Lower lobe of right lung (tissue), 2 donors: ENCODE data around the gene PTH2. TPM values are rescaled to one million over a fixed set of nuclear protein-coding genes. Genes with fewer than 3 reads are reported as not detected.

Experiments used
- ATAC-seq, 2 donors: fragments of 200-7000 bp; cut with Tn5 transposase; one replicate each; pipeline ENCODE4 v1.9.1; 2020 to 2022; ENCODE audit warnings: mild to moderate bottlenecking in 2 of 2, moderate library complexity in 2 of 2
- DNase-seq: peaks from one replicate; pipeline ENCODE4 v3.0.0-alpha.2; 2020
- H3K27ac ChIP-seq: fragments of 200-600 bp; one replicate; pipeline ENCODE4 v1.8.0; 2022
- H3K27me3 ChIP-seq: fragments of 200-600 bp; one replicate; pipeline ENCODE4 v1.8.0; 2022; ENCODE audit warnings: low read depth
- H3K36me3 ChIP-seq: fragments of 200-600 bp; one replicate; pipeline ENCODE4 v1.8.0; 2022; ENCODE audit warnings: mild to moderate bottlenecking
- H3K4me1 ChIP-seq: fragments of 200-600 bp; one replicate; pipeline ENCODE4 v1.8.0; 2022
- H3K4me3 ChIP-seq: fragments of 200-600 bp; one replicate; pipeline ENCODE4 v1.8.0; 2022; ENCODE audit warnings: mild to moderate bottlenecking
- H3K9me3 ChIP-seq: fragments of 200-600 bp; one replicate; pipeline ENCODE4 v1.8.0; 2022
- intact Hi-C: fragments of 100-400 bp; cut with DNase I; formaldehyde crosslinking; loops from one replicate; pipeline ENCODE4 v1.11.0; 2022
- total RNA-seq: library from RNA; stranded (reverse); fragmentation: NEBNext Ultra II Directional; extraction: Animal tissue kit (Norgen Biotek cat#: 25700); gene quantifications from one replicate; pipeline ENCODE4 v1.2.1, GENCODE V29; 2021
- TF ChIP-seq, protein P1 (sequence below): fragments of 200-600 bp; IDR thresholded peaks from one replicate; pipeline ENCODE4 v1.8.0; 2022; ENCODE audit warnings: antibody characterized with exemption, mild to moderate bottlenecking
- donor health status: DM: no; HTN: yes; CAD: no; lungs with severe emphysema.

Gene PTH2
- total RNA-seq, 1 donor from 2014 or later, result not detected

DNA sequence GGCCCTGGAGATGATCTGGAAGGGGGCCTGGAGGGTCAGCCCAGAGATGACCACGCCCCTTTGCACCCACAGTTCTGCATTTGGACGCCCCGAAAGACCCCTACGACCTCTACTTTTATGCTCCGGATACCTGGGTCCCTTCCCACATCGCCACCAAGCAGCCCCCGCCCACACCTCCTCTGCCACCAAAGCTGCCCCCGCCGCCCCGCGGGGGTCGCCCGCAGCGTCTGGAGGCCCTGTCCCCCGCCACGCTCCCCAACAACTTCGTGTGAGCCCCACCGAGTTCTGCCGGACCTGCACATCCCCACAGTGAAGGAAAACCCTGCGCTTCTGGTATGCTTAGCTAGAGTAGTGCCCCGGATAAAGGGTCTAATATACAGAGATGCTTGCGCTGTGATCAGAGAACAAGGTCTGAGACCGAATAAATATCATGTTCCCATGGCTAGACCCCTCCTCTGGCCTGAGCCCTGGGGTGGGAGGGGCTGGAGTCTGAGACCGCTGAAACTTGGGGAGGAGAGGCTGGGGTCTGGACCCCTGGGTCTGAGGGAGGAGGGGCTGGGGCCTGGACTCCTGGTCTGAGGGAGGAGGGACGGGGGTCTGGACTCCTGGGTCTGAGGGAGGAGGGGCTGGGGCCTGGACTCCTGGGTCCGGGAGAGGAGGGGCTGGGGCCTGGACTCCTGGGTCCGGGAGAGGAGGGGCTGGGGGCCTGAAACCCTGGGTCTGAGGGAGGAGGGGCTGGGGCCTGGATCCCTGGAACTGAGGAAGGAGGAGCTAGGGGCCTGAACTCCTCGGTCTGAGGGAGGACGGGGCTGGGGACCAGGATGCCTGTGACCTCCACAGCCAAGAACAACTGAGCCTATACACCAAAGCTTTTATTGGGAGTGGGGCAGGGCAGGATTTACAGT is 5.6 kb upstream of the PTH2 start:
- intact Hi-C loops, result no loop called here
- H3K4me3 ChIP-seq, result no peak overlapping the region
- ATAC-seq (no peak), DNase-seq (no peak)
- peaks cover 97% of the 10 kb centered on the region for H3K27me3 ChIP-seq
- no peaks in the 10 kb centered on the region for H3K9me3 ChIP-seq
- TF ChIP-seq, protein P1, sequence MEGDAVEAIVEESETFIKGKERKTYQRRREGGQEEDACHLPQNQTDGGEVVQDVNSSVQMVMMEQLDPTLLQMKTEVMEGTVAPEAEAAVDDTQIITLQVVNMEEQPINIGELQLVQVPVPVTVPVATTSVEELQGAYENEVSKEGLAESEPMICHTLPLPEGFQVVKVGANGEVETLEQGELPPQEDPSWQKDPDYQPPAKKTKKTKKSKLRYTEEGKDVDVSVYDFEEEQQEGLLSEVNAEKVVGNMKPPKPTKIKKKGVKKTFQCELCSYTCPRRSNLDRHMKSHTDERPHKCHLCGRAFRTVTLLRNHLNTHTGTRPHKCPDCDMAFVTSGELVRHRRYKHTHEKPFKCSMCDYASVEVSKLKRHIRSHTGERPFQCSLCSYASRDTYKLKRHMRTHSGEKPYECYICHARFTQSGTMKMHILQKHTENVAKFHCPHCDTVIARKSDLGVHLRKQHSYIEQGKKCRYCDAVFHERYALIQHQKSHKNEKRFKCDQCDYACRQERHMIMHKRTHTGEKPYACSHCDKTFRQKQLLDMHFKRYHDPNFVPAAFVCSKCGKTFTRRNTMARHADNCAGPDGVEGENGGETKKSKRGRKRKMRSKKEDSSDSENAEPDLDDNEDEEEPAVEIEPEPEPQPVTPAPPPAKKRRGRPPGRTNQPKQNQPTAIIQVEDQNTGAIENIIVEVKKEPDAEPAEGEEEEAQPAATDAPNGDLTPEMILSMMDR, result no peak
- no peaks in the 10 kb centered on the region for H3K36me3 ChIP-seq
- H3K27ac ChIP-seq, result no peak overlapping the region
- H3K4me1 ChIP-seq, result peaks cover 11% of the 10 kb centered on the region

DNA sequence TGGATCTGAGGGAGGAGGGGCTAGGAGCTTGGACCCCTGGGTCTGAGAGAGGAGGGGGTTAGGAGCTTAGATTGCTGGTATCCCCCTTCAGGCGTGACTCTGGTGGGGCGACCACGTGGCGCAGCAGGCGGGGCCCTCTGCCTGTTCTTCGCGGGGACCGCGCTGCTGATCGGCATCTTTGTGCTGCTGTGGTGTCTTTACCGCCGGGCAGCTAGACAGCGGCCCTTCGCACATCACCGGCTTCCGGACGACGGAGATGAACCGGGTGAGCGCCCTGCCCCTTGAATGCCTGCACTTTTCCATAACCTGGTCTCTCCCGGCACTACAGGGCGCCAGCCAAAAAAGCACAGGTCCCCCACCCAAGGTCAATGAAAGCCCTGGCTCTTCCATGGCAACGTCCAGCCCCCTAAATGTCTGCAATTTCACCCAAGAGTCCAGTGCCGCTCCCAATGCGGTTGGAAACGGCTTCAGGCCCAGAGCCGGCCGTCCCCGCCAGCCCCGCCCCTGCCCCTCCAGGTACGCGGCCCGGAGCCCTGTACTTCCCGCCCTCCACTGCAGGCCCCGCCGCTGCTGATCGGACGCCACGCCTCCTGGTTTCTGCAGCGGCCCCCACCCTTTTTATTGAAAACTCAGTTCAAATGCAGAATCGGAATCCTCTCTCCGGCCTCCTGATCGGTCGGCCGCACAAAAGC is 4.8 kb upstream of the PTH2 start:
- Histone ChIP-seq H3K27me3 (peaks cover 97% of the 10 kb centered on the region), H3K4me3 (no peak overlapping the region), H3K9me3 (no peaks in the 10 kb centered on the region), H3K36me3 (no peaks in the 10 kb centered on the region), H3K27ac (no peak overlapping the region), H3K4me1 (peaks cover 16% of the 10 kb centered on the region)
- ATAC-seq, result peak; percentile 51 to 69
- intact Hi-C loops, result no loop called here
- TF ChIP-seq, protein P1, result no peak
- no peak for DNase-seq

DNA sequence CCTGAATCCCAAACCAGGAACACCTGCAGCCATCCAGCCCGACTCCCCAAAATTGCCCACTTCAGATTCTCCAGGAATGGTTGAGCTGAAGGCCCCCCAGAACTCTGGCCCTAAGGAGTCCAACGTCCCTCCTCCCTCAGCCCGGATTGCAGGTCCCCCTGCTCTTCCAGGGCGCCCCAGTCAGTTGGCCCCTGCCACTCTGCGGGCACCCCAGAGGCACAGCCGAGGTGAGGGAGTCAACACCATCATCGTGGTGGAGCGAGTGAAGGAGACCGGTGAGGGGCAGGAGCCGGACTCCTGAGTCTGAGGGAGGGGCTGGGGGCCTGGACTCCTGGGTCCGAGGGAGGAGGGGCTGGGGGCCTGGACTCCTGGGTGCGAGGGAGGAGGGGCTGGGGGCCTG is 4.1 kb upstream of the PTH2 start:
- intact Hi-C loops, result no loop called here
- no peak for DNase-seq
- Histone ChIP-seq H3K27ac (no peak overlapping the region), H3K36me3 (no peaks in the 10 kb centered on the region), H3K4me3 (no peak overlapping the region), H3K4me1 (peaks cover 23% of the 10 kb centered on the region), H3K9me3 (no peaks in the 10 kb centered on the region), H3K27me3 (peaks cover 97% of the 10 kb centered on the region)
- TF ChIP-seq, protein P1, result no peak
- no peak for ATAC-seq

DNA sequence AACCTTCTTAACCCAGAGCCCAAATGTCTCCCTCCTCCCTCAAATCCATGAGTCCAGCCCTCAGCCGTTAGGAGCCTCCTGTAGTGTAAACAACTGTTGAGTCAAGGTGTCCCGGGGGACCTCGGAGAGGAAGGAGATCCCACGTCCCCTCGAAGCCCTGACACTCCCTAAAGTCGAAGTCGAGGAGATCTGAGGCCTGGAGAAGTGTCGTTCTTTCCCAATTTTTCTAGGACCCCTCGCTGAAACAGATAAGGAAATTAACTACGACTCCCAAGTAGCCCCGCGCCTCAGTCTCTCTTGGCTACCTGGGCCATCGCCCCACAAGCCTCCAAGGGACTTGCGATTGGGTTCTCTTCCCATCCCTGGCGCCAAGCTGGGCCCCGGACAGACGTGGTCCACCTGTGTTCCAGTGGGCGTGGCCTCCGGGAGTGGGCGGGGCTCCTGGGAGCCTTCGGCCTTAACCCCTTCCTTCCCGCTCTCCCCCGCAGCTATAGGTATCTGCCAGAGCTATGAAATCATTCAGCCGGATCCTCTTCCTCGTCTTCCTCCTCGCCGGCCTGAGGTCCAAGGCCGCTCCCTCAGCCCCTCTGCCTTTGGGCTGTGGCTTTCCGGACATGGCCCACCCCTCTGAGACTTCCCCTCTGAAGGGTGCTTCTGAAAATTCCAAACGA is 2.8 kb upstream of the PTH2 start:
- ATAC-seq (no peak), DNase-seq (no peak)
- peaks cover 34% of the 10 kb centered on the region for H3K4me1 ChIP-seq
- H3K4me3 ChIP-seq, result no peak overlapping the region
- intact Hi-C loops, result no loop called here
- H3K27me3 ChIP-seq, result peaks cover 97% of the 10 kb centered on the region
- TF ChIP-seq, protein P1, result no peak
- no peaks in the 10 kb centered on the region for H3K9me3 ChIP-seq
- no peak overlapping the region for H3K27ac ChIP-seq
- no peaks in the 10 kb centered on the region for H3K36me3 ChIP-seq

DNA sequence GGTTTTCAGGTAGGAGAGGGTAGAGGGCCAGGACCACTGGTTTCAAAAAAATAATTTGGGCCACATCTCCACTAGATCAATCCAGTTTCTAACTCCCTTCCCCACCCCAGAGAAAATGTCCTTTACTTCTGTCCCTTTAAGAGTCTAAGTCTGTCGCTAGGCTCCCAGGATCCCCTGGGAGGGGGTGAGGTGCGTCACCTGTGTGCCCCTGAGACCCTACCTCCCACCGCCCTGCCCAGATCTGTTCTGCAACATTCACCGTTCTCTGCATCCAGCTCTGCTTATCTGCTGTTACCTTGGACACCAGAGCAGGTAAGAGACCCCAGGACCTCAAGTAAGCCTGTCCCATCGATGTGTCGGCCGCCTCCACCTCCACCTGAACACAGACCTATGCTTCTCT is 1.9 kb upstream of the PTH2 start, which contains the start of gene GFY:
GFY (plus strand) TSS at position 211 of the 400 bp plus-strand sequence. CDS start 1,043 bp downstream, outside the sequence.
- intact Hi-C loops, result no loop called here
- no peak within 1 kb of the TSS for H3K4me3 ChIP-seq
- peaks cover 97% of the 10 kb centered on the region for H3K27me3 ChIP-seq
- DNase-seq (no peak), ATAC-seq (no peak)
- no peak within 1 kb of the TSS for H3K27ac ChIP-seq
- TF ChIP-seq, protein P1, result no peak
- H3K36me3 ChIP-seq, result no peaks in the 10 kb centered on the region
- H3K9me3 ChIP-seq, result no peaks in the 10 kb centered on the region
- H3K4me1 ChIP-seq, result peaks cover 38% of the 10 kb centered on the region
